HUES6 (cell line): ENCODE results near the gene COPB2.

Source experiments
- H3K27ac ChIP-seq: 2 replicates; pipeline ENCODE4 v1.7.0; 2013; ENCODE audit warnings: low read depth, mild to moderate bottlenecking, low read length, inconsistent platforms
- H3K27me3 ChIP-seq: 2 replicates; pipeline ENCODE4 v1.6.1; 2013; ENCODE audit warnings: low read length; ENCODE audit not compliant: control insufficient read depth, insufficient read depth
- H3K36me3 ChIP-seq: 2 replicates; pipeline ENCODE4 v1.6.1; 2013; ENCODE audit warnings: low read length; ENCODE audit not compliant: control insufficient read depth, insufficient read depth
- H3K4me1 ChIP-seq: 2 replicates; pipeline ENCODE4 v1.6.1; 2013; ENCODE audit warnings: low read length; ENCODE audit not compliant: control insufficient read depth, insufficient read depth
- H3K4me3 ChIP-seq: 2 replicates; pipeline ENCODE4 v1.5.1; 2013; ENCODE audit warnings: low read depth, low read length
- H3K9ac ChIP-seq: one replicate; pipeline ENCODE4 v1.6.1; 2013; ENCODE audit warnings: mild to moderate bottlenecking, low read length
- H3K9me3 ChIP-seq: 2 replicates; pipeline ENCODE4 v1.6.1; 2013; ENCODE audit warnings: low read depth, low read length; ENCODE audit not compliant: control insufficient read depth, insufficient read depth

Gene COPB2

DNA sequence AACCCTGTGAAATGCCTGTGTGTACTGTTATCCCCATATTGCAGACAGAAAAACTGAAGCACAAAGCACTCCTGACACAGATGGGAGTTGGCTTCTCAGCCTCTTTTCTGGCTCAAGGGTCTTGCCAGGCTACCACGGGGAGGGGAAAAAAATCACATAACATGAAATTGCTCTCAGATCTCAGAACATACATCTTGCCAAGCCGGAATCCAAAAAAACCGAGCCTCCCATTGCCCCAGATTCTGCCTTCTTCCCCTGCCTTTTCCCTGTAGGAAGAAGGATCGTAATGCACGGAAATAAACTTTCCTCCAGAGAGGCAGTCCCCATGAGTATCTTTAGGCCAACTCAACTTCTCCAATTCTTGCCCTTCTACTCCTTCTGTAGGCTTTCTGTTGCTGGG is 62.2 kb downstream of the COPB2 start:
- Histone ChIP-seq H3K9me3 (no peaks in the 10 kb centered on the region), H3K4me1 (no peaks in the 10 kb centered on the region), H3K4me3 (no peak overlapping the region), H3K27ac (no peak overlapping the region), H3K36me3 (no peaks in the 10 kb centered on the region), H3K9ac (no peak overlapping the region), H3K27me3 (peaks cover 42% of the 10 kb centered on the region)

DNA sequence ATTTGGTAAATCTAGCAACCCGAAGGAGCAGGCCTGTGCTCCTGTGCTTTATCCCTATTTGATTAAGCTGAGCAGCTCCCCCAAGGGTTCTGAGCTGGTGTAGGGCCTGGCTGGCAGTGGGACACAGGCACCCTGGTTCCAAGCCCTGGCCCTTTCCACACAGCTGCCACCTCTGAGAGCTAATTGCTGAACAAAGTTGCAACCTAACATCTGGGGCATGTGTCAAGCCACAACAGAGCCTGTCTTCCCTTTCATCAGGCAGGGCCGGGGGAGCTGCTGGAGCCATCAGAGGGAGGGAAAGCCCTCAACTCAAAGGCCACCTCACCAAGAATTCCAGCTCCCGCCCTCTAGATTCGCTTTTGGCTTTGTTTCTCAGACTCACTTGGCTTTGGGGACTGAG is 62.7 kb downstream of the COPB2 start:
- no peaks in the 10 kb centered on the region for H3K36me3 ChIP-seq
- H3K4me3 ChIP-seq = no peak overlapping the region
- peaks cover 36% of the 10 kb centered on the region for H3K27me3 ChIP-seq
- no peaks in the 10 kb centered on the region for H3K9me3 ChIP-seq
- no peaks in the 10 kb centered on the region for H3K4me1 ChIP-seq
- H3K9ac ChIP-seq = no peak overlapping the region
- H3K27ac ChIP-seq = no peak overlapping the region

GRCh38 chr3:139326131-139326530 is 63.3 kb downstream of the COPB2 start:
- Histone ChIP-seq H3K27me3 (peaks cover 32% of the 10 kb centered on the region), H3K27ac (no peak overlapping the region), H3K4me1 (no peaks in the 10 kb centered on the region), H3K9ac (no peak overlapping the region), H3K36me3 (no peaks in the 10 kb centered on the region), H3K4me3 (no peak overlapping the region), H3K9me3 (no peaks in the 10 kb centered on the region)

GRCh38 chr3:139325551-139325950 is 63.9 kb downstream of the COPB2 start:
- no peaks in the 10 kb centered on the region for H3K4me1 ChIP-seq
- H3K36me3 ChIP-seq = no peaks in the 10 kb centered on the region
- no peaks in the 10 kb centered on the region for H3K9me3 ChIP-seq
- peaks cover 28% of the 10 kb centered on the region for H3K27me3 ChIP-seq
- H3K9ac ChIP-seq = no peak overlapping the region
- no peak overlapping the region for H3K27ac ChIP-seq
- H3K4me3 ChIP-seq = no peak overlapping the region

GRCh38 chr3:139324456-139324855 is 65.0 kb downstream of the COPB2 start:
- no peak overlapping the region for H3K9ac ChIP-seq
- H3K27ac ChIP-seq = no peak overlapping the region
- H3K36me3 ChIP-seq = no peaks in the 10 kb centered on the region
- H3K9me3 ChIP-seq = no peaks in the 10 kb centered on the region
- no peaks in the 10 kb centered on the region for H3K4me1 ChIP-seq
- peaks cover 17% of the 10 kb centered on the region for H3K27me3 ChIP-seq
- no peak overlapping the region for H3K4me3 ChIP-seq

GRCh38 chr3:139323146-139323545 is 66.3 kb downstream of the COPB2 start:
- no peaks in the 10 kb centered on the region for H3K4me1 ChIP-seq
- no peaks in the 10 kb centered on the region for H3K9me3 ChIP-seq
- H3K36me3 ChIP-seq = no peaks in the 10 kb centered on the region
- no peak overlapping the region for H3K4me3 ChIP-seq
- no peak overlapping the region for H3K27ac ChIP-seq
- no peak overlapping the region for H3K9ac ChIP-seq
- H3K27me3 ChIP-seq = peaks cover 6% of the 10 kb centered on the region

DNA sequence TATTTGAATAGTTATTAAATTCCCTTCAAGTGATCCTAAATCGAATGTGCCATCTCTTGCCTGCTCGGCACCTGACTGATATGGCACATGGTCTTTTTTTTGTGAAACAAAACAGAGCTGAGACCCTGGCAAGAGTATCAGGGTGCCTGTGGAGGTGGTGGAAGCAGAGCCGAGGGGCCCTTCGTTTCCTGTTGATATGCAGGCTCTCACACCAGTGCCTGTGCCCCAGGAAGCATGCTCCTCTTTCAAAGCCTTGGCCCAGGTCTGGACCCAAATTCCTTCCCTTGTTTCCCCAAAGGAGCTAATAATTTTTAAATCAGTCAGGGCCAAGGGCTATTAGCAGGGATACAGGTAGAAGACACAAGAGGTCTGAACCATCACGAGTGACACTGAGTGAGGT is 67.1 kb downstream of the COPB2 start:
- no peak overlapping the region for H3K4me3 ChIP-seq
- no peak overlapping the region for H3K27ac ChIP-seq
- H3K9me3 ChIP-seq = no peaks in the 10 kb centered on the region
- H3K36me3 ChIP-seq = no peaks in the 10 kb centered on the region
- no peak overlapping the region for H3K9ac ChIP-seq
- H3K4me1 ChIP-seq = no peaks in the 10 kb centered on the region
- H3K27me3 ChIP-seq = no peaks in the 10 kb centered on the region; the same call in 1 of the 2 replicates

GRCh38 chr3:139320551-139321309 is 68.7 kb downstream of the COPB2 start:
- no peaks in the 10 kb centered on the region for H3K36me3 ChIP-seq
- H3K4me1 ChIP-seq = no peaks in the 10 kb centered on the region
- H3K9me3 ChIP-seq = no peaks in the 10 kb centered on the region
- H3K9ac ChIP-seq = no peak overlapping the region
- no peak overlapping the region for H3K27ac ChIP-seq
- no peak overlapping the region for H3K4me3 ChIP-seq
- no peaks in the 10 kb centered on the region for H3K27me3 ChIP-seq

GRCh38 chr3:139319428-139320402 is 69.7 kb downstream of the COPB2 start:
- Histone ChIP-seq H3K9me3 (no peaks in the 10 kb centered on the region), H3K4me3 (no peak overlapping the region), H3K27me3 (no peaks in the 10 kb centered on the region), H3K36me3 (no peaks in the 10 kb centered on the region), H3K4me1 (no peaks in the 10 kb centered on the region), H3K27ac (no peak overlapping the region), H3K9ac (no peak overlapping the region)

- no peak overlapping the region for H3K27ac ChIP-seq
- no peaks in the 10 kb centered on the region for H3K36me3 ChIP-seq
- H3K9ac ChIP-seq = no peak overlapping the region
- H3K9me3 ChIP-seq = no peaks in the 10 kb centered on the region
- no peaks in the 10 kb centered on the region for H3K4me1 ChIP-seq
- no peaks in the 10 kb centered on the region for H3K27me3 ChIP-seq
- H3K4me3 ChIP-seq = no peak overlapping the region
Observed at GRCh38 chr3:139318826-139319225, 70.6 kb downstream of the COPB2 start.

DNA sequence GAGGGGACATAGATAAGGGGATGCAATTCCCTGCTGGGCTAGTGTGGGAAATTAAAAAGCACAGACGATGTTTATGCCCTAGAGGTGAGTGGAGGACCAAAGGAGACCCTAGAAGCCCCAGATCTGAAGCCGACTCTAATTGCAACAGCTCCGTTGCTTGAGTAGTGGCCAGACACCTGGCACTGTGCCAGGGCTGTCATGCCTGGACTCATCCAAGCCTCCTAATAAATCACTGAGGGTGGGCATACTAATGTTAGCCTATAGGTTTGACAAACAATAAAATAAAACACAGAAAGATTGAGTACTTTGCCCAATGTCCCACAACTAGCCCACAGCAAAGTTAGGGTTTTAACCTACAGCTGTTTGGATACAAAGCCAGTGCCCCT is 71.0 kb downstream of the COPB2 start:
- H3K4me3 ChIP-seq = no peak overlapping the region
- no peak overlapping the region for H3K9ac ChIP-seq
- H3K4me1 ChIP-seq = peaks cover under 1% of the 10 kb centered on the region; the same call in 1 of the 2 replicates
- H3K27ac ChIP-seq = no peak overlapping the region
- no peaks in the 10 kb centered on the region for H3K27me3 ChIP-seq
- H3K9me3 ChIP-seq = no peaks in the 10 kb centered on the region
- H3K36me3 ChIP-seq = no peaks in the 10 kb centered on the region
